Prostate gland (tissue), 2 donors: Measurements from ENCODE around the gene CRYZ.

Source experiments
- CTCF ChIP-seq, 4 experiments: fragments of 200-600 bp in 2 of 4; fragments of 450-650 bp in 2 of 4; sonication (generic) in 2 of 4; IDR thresholded peaks; 1 replicate in 3 of 4; 2 replicates in 1 of 4; pipeline ENCODE4 v1.5.1; 2016 to 2019; ENCODE audit warnings: antibody characterized with exemption in 4 of 4, mild to moderate bottlenecking in 2 of 4, moderate library complexity in 2 of 4
- POLR2A ChIP-seq: fragments of 450-650 bp; IDR thresholded peaks from one replicate; pipeline ENCODE4 v1.6.1; 2016; ENCODE audit warnings: antibody characterized with exemption, mild to moderate bottlenecking
- POLR2AphosphoS5 ChIP-seq: sonication (generic); formaldehyde crosslinking; IDR thresholded peaks from one replicate; pipeline ENCODE4 v1.6.1; 2017; ENCODE audit warnings: antibody characterized with exemption

DNA sequence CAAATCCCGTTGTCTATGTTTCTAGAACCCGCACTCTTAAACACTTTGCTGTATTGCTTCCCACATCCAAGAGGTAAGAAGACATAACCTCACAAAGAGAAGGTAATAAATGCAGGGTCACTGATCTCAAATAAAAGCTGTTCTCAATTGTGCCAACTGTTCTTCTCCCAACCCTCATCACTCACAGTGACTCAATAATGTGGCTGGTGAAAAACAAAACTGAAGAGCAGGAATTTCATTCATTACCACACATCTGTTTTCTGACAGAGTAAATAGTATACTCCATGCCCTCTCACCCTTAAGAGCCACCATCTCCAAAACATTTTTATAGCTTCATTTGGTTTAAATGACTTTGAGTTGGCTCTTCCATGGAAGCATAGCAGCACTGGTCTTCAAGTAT, 53.0 kb downstream of the CRYZ start:
- TF ChIP-seq POLR2AphosphoS5, result no peak
- TF ChIP-seq CTCF (IDR thresholded peaks at IDR 0.05), result no peak
- TF ChIP-seq POLR2A, result no peak
